RWPE1 (cell line): ENCODE results near the gene RPL32.
A peak's percentile ranks its signal among the peaks of the same experiment; 100 is the strongest.

ENCODE experiments used
- CTCF ChIA-PET: fragments of 350-600 bp; sonication (Branson Sonifier 250); formaldehyde crosslinking; extraction: SDS; loops from one replicate; lab custom pipeline; 2021; lab: Yijun Ruan, JAX
- POLR2A ChIA-PET: fragments of 400-600 bp; formaldehyde crosslinking; extraction: SDS; loops from one replicate; lab custom pipeline; 2020; ENCODE audit warnings: antibody characterized with exemption; ENCODE audit not compliant: low non-redundant PET; lab: Yijun Ruan, JAX
- DNase-seq: peaks from one replicate; pipeline ENCODE4 v3.0.0; 2012; ENCODE audit warnings: low spot score
- H3K27ac ChIP-seq: fragments of 450-650 bp; 2 replicates; pipeline ENCODE4 v1.5.1; 2017
- CTCF ChIP-seq: fragments of 450-650 bp; conservative IDR thresholded peaks from 2 replicates; pipeline ENCODE4 v1.5.1; 2017; ENCODE audit warnings: low read depth, mild to moderate bottlenecking

The RPL32 gene

DNA sequence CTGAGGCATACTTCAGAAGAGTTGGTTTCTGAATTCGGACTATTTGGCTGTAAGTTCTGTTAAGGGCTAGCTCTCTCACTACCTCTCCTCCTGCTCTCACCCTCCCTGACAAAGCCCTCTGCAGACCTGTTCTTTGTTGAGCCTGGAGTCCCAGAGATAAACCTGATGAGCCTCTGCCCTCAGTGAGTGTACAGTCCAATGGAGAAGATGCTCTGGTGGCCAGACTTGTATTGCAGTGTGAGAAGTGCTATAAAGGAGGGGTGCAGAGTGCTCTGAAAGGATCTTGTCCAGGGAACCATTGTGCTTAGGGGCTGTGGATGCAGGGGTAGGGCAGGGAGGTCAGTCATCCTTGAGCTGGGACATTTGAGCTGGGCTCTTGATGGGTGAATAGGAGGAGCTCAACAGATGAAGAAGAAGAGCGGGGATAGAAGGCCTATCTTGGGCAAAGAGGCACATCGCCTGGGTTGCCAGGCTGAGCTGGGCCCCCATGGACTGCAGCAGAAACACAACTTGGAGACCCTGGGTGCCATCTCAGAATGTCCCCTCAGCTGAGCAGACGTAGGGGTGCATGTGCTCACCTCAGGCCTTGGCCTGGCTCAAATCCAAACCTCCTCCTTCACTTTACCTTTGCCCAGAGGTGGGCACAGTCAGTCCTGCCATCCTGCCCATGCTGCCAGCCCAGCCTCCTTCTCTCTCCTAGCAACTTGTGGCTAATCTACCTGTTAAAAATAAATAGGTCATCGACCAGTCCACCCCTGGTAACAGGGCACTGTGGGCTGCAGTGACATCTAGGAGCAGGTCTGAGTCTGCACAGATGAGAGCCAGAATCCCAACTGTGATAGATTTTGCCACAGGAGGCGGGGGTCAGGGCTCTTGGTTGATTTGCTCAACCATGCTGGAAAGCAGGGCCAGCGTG, 41.6 kb downstream of the RPL32 start:
- ChIA-PET POLR2A (no interaction called here), CTCF (no interaction called here)
- no peak for DNase-seq
- TF ChIP-seq CTCF = no peak
- H3K27ac ChIP-seq = no peak overlapping the region

DNA sequence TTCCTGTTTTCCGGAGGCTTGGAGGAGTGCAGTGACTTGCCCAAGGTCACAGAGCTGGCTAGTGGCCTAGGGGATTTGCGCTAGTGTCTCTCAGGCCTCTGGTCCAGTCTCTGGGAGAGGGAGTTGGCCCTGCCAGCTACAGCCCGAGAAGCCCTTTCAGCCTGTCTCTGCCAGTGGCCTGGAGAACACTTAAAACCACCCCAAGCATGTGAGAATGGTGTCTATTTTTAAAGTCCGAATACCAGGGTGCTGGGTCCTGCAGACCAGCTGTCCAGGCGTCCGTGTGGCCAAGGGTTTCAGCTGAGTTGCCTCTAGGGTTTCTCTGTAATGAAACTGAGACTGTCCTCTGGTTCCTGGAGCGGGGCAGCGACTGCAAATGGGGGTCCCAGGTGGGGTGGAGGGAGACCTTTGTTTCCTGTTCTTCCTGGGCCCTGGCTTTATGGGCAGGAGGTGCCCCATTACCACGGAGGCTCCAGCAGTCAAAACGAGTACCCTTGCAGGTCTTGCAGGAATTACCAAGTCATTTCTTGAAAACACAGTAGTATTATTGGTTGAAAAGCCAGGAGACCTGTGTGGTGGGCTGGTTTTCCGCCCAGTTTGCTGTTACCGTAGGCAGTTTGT, 42.7 kb downstream of the RPL32 start:
- ChIA-PET CTCF (no interaction called here), POLR2A (no interaction called here)
- TF ChIP-seq CTCF = no peak
- peak overlapping the region; percentile 13; the same call in 1 of the 2 replicates for H3K27ac ChIP-seq
- DNase-seq = no peak

DNA sequence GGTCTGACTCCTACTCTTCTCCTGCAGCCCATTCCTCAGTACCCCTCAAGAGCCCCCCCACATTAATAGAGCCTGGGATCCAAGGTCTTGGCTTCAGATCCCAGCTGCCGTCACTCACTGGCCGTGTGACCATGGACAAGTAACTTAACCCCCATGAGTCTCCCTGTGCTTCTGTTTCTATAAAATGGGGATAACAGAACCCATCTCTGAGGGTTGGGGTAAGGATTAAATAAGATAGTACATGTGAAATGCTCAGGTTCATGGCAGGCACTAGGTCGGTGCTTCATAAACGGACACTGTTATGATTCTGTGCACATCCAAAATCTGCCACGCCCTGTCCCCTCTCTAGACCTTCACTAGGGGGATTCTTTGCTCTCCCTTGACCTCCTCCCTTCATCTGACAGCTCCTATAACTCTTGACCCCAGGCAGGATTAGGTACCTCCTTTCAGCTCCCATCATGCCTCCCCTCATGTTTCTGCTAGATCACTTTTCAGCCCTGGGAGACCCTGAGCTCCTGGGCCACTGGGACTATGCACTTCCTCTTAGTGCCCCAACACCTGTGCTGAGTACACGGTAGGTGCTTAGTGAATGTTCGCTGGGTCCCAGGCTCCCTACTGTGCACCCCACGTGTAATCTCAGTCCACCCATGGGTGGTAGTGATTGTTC, 43.3 kb downstream of the RPL32 start:
- TF ChIP-seq CTCF = no peak
- ChIA-PET CTCF (no interaction called here), POLR2A (no interaction called here)
- H3K27ac ChIP-seq = peak overlapping the region; percentile 13; the same call in 1 of the 2 replicates
- no peak for DNase-seq

GRCh38 chr3:12797124-12797891, 44.1 kb downstream of the RPL32 start:
- no peak for DNase-seq
- ChIA-PET CTCF (no interaction called here), POLR2A (no interaction called here)
- no peak overlapping the region for H3K27ac ChIP-seq
- TF ChIP-seq CTCF = no peak

- CTCF ChIA-PET = no interaction called here
- peak; percentile 5 for DNase-seq
- POLR2A ChIA-PET = no interaction called here
- no peak for TF ChIP-seq CTCF
- H3K27ac ChIP-seq = no peak within 1 kb of the TSS
Observed at GRCh38 chr3:12796171-12797123, 44.9 kb downstream of the RPL32 start, which contains the start of gene CAND2. Gene CAND2, plus strand, starts transcription at chr3:12796680. Its CDS starts 41 bp downstream, at chr3:12796721.
